Endometrium (tissue), 2 donors: ENCODE measurements around the gene ACTG2.
A peak's percentile ranks its signal among the peaks of the same experiment; 100 is the strongest.

Experiments used
- FAIRE-seq: peaks from 2 replicates; lab custom pipeline; 2012; peaks lifted over from hg19 to GRCh38; lab: Jason Lieb, UNC
- donor health status: control.
- donor health status: control.

The ACTG2 gene

GRCh38 chr2:73914667-73915066 lies 21.9 kb downstream of the ACTG2 start:
- no peak for FAIRE-seq

GRCh38 chr2:73915437-73915993 lies 22.7 kb downstream of the ACTG2 start:
- no peak for FAIRE-seq

- FAIRE-seq, result no peak
Observed at GRCh38 chr2:73916666-73917065, 23.9 kb downstream of the ACTG2 start.

- FAIRE-seq, result no peak
Observed at GRCh38 chr2:73917296-73917695, 24.5 kb downstream of the ACTG2 start.

GRCh38 chr2:73917696-73918207 lies 24.9 kb downstream of the ACTG2 start:
- no peak for FAIRE-seq

GRCh38 chr2:73918856-73919255 lies 26.0 kb downstream of the ACTG2 start:
- FAIRE-seq, result no peak

- FAIRE-seq, result no peak
Observed at GRCh38 chr2:73919596-73920228, 26.9 kb downstream of the ACTG2 start.

- no peak for FAIRE-seq
Observed at GRCh38 chr2:73920577-73921545, 28.1 kb downstream of the ACTG2 start.

- no peak for FAIRE-seq
Observed at GRCh38 chr2:73921581-73921980, 28.8 kb downstream of the ACTG2 start.

- no peak for FAIRE-seq
Observed at GRCh38 chr2:73922681-73923080, 29.9 kb downstream of the ACTG2 start.

- FAIRE-seq, result no peak
Observed at GRCh38 chr2:73925033-73925704, 32.4 kb downstream of the ACTG2 start.

GRCh38 chr2:73925853-73926492 lies 33.2 kb downstream of the ACTG2 start:
- FAIRE-seq, result no peak

GRCh38 chr2:73926493-73927327 lies 33.9 kb downstream of the ACTG2 start, which contains the start of gene DGUOK:
Gene DGUOK, plus strand, starts transcription at chr2:73926880. Its CDS starts 31 bp downstream, at chr2:73926911.
- FAIRE-seq, result peak; percentile 98

- FAIRE-seq, result no peak
Observed at GRCh38 chr2:73927344-73927743, 34.5 kb downstream of the ACTG2 start.

- FAIRE-seq, result no peak
Observed at GRCh38 chr2:73928963-73929347, 36.1 kb downstream of the ACTG2 start.

- no peak for FAIRE-seq
Observed at GRCh38 chr2:73930386-73930785, 37.6 kb downstream of the ACTG2 start.

- no peak for FAIRE-seq
Observed at GRCh38 chr2:73931531-73932500, 39.0 kb downstream of the ACTG2 start.

- no peak for FAIRE-seq
Observed at GRCh38 chr2:73933194-73933593, 40.4 kb downstream of the ACTG2 start.

- FAIRE-seq, result no peak
Observed at GRCh38 chr2:73935641-73936040, 42.8 kb downstream of the ACTG2 start.
